GM23338 (cell line): Measurements from ENCODE around the gene PDZD7. TPM values are rescaled to one million over a fixed set of nuclear protein-coding genes. Genes with fewer than 3 reads are reported as not detected.

ENCODE experiments used
- ATAC-seq: fragments of 200-7000 bp; cut with Tn5 transposase; 3 replicates; pipeline ENCODE4 v1.9.1; 2020
- DNase-seq: peaks from one replicate; pipeline ENCODE4 v3.0.0-alpha.2; 2015; ENCODE audit warnings: low spot score
- H2AFZ ChIP-seq: fragments of 200-600 bp; sonication (generic); 2 replicates; pipeline ENCODE4 v1.8.0; 2016; ENCODE audit warnings: antibody characterized with exemption, mild to moderate bottlenecking, moderate library complexity
- H3F3A ChIP-seq: fragments of 200-600 bp; sonication (generic); replicated peaks from 2 replicates; pipeline ENCODE4 v1.8.0; 2017; ENCODE audit warnings: antibody characterized with exemption, mixed run types, low read depth
- H3K27ac ChIP-seq: fragments of 200-600 bp; sonication (generic); 2 replicates; pipeline ENCODE4 v1.6.1; 2016; ENCODE audit warnings: low read depth
- H3K27me3 ChIP-seq: fragments of 200-600 bp; sonication (generic); 2 replicates; pipeline ENCODE4 v1.8.0; 2016; ENCODE audit warnings: mild to moderate bottlenecking, mixed run types, moderate library complexity; ENCODE audit not compliant: insufficient read depth
- H3K36me3 ChIP-seq: fragments of 200-600 bp; sonication (generic); 2 replicates; pipeline ENCODE4 v1.8.0; 2016; ENCODE audit warnings: mild to moderate bottlenecking; ENCODE audit not compliant: insufficient read depth
- H3K4me1 ChIP-seq: fragments of 200-600 bp; sonication (generic); 2 replicates; pipeline ENCODE4 v1.8.0; 2016; ENCODE audit warnings: mild to moderate bottlenecking, moderate library complexity; ENCODE audit not compliant: insufficient read depth
- H3K4me2 ChIP-seq: fragments of 200-600 bp; sonication (generic); 2 replicates; pipeline ENCODE4 v1.7.1; 2017; ENCODE audit warnings: mixed run types
- H3K4me3 ChIP-seq: fragments of 200-600 bp; sonication (generic); 2 replicates; pipeline ENCODE4 v1.6.1; 2016; ENCODE audit warnings: mixed run types
- H3K79me2 ChIP-seq: fragments of 200-600 bp; sonication (generic); replicated peaks from 2 replicates; pipeline ENCODE4 v1.8.0; 2017; ENCODE audit warnings: mild to moderate bottlenecking; ENCODE audit not compliant: insufficient read depth
- H3K9me2 ChIP-seq: fragments of 200-600 bp; sonication (generic); 2 replicates; pipeline ENCODE4 v1.8.0; 2017; ENCODE audit not compliant: insufficient read depth
- H4K20me1 ChIP-seq: fragments of 200-600 bp; sonication (generic); replicated peaks from 2 replicates; pipeline ENCODE4 v1.8.0; 2017; ENCODE audit warnings: mild to moderate bottlenecking; ENCODE audit not compliant: insufficient read depth
- H3K27ac Mint-ChIP-seq: 2 replicates; pipeline ENCODE4 v1.8.0; 2020; ENCODE audit warnings: inconsistent platforms, mild to moderate bottlenecking, moderate library complexity, mixed read lengths
- H3K27me3 Mint-ChIP-seq: 3 replicates; pipeline ENCODE4 v1.8.0; 2022; ENCODE audit warnings: low read depth, mild to moderate bottlenecking, moderate library complexity, mixed read lengths, inconsistent platforms; ENCODE audit not compliant: insufficient read depth, poor library complexity
- H3K36me3 Mint-ChIP-seq: 3 replicates; pipeline ENCODE4 v1.8.0; 2021; ENCODE audit warnings: low read depth, mild to moderate bottlenecking, inconsistent platforms, moderate library complexity, mixed read lengths
- H3K4me1 Mint-ChIP-seq: 3 replicates; pipeline ENCODE4 v1.8.0; 2020; ENCODE audit warnings: mild to moderate bottlenecking, inconsistent platforms, mixed read lengths
- H3K4me3 Mint-ChIP-seq: 3 replicates; pipeline ENCODE4 v1.8.0; 2021; ENCODE audit warnings: moderate library complexity, mild to moderate bottlenecking, inconsistent platforms, mixed read lengths
- H3K9me3 Mint-ChIP-seq: 3 replicates; pipeline ENCODE4 v1.8.0; 2020; ENCODE audit warnings: moderate library complexity, mild to moderate bottlenecking, inconsistent platforms, mixed read lengths
- CREB1 ChIP-seq: fragments of 250-450 bp; sonication (Bioruptor Pico); IDR thresholded peaks from 2 replicates; pipeline ENCODE4 v1.5.0; 2020; ENCODE audit warnings: low read depth, mild to moderate bottlenecking, moderate library complexity
- EZH2 ChIP-seq: fragments of 200-600 bp; sonication (generic); IDR thresholded peaks from one replicate; pipeline ENCODE4 v1.8.0; 2017; ENCODE audit warnings: antibody characterized with exemption, mild to moderate bottlenecking, low read depth; ENCODE audit not compliant: unreplicated experiment
- EZH2phosphoT487 ChIP-seq: fragments of 200-600 bp; sonication (generic); IDR thresholded peaks from one replicate; pipeline ENCODE4 v1.8.1; 2018; ENCODE audit warnings: antibody characterized with exemption; ENCODE audit not compliant: unreplicated experiment
- JUNB ChIP-seq: IDR thresholded peaks from one replicate; pipeline ENCODE4 v1.6.1; 2016; ENCODE audit warnings: antibody characterized with exemption; ENCODE audit not compliant: unreplicated experiment
- POLR2AphosphoS5 ChIP-seq: IDR thresholded peaks from 2 replicates; pipeline ENCODE4 v1.6.1; 2016; ENCODE audit warnings: antibody characterized with exemption, low read depth
- ZNF114 ChIP-seq: fragments of 250-450 bp; sonication (Bioruptor Pico); IDR thresholded peaks from 2 replicates; pipeline ENCODE4 v1.5.0; 2020; ENCODE audit warnings: mild to moderate bottlenecking, moderate library complexity
- polyA plus RNA-seq: library from polyadenylated mRNA; unstranded; fragments of >200 nt; fragmentation: Nextera tagmentation; extraction: Ambion mirVana; gene quantifications from 2 replicates; pipeline ENCODE4 v1.2.1, GENCODE V29; 2016
- total RNA-seq: library from RNA; depleted of rRNA; stranded (reverse); fragments of >200 nt; shearing (Covaris generic); gene quantifications from 2 replicates; pipeline ENCODE4 v1.2.3, GENCODE V29; 2014
- TF ChIP-seq, protein P1 (sequence below): IDR thresholded peaks from one replicate; pipeline ENCODE4 v1.6.1; 2018; ENCODE audit warnings: antibody characterized with exemption; ENCODE audit not compliant: unreplicated experiment
- TF ChIP-seq, protein P2 (sequence below): IDR thresholded peaks from 2 replicates; pipeline ENCODE4 v1.6.1; 2016; ENCODE audit warnings: antibody characterized with exemption

Gene PDZD7
- total and polyA plus RNA-seq, 2 experiments from 2014 or later = 1.7 to 2.3 TPM

DNA sequence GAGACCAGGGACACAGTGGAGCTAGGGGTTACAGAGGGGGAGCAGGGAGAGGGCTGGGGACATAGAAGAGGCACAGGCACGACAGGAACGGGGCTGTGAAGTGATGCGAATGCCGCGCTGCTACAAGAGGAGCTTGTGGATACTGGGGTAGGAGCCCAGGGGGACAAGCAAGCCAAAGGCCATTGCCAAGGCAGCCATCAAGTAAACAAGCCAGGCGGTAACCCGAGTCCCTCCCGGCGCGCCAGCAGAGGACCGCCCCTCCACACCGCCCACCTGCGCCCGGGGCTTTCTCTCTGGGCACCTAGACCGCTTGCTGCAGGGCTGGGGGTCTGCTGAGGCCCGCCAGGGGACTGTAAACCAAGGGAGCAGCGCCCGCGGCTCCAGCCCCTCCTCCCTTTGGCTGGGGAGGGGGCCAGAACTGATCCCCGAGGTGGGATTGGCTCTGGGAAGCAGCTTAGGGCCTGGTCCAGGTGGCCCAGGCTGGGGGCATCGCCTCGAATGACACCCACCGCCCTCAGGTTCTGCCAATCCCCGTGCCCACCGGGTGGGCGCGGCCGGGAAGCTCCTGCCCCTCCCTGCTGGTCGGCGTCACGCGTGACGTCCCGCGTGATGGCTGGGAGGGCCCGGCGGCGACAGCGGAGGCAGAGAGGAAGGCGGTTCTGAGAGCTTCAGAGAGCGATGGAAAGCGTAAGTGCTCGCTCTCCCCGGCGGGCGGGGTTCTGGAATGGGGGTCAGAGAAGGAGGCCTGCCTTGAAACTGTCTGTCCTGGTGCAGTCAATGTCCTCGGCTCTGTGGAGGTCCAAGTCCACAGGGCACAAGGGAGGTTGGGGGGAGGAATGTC, 1.1 kb upstream of the PDZD7 start (continued):
- TF ChIP-seq JUNB (no peak), EZH2phosphoT487 (no peak), ZNF114 (CRISPR knock-in tag) (no peak), POLR2AphosphoS5 (no peak), CREB1 (no peak; the same call in 1 of the 2 replicates)
- TF ChIP-seq, protein P1, sequence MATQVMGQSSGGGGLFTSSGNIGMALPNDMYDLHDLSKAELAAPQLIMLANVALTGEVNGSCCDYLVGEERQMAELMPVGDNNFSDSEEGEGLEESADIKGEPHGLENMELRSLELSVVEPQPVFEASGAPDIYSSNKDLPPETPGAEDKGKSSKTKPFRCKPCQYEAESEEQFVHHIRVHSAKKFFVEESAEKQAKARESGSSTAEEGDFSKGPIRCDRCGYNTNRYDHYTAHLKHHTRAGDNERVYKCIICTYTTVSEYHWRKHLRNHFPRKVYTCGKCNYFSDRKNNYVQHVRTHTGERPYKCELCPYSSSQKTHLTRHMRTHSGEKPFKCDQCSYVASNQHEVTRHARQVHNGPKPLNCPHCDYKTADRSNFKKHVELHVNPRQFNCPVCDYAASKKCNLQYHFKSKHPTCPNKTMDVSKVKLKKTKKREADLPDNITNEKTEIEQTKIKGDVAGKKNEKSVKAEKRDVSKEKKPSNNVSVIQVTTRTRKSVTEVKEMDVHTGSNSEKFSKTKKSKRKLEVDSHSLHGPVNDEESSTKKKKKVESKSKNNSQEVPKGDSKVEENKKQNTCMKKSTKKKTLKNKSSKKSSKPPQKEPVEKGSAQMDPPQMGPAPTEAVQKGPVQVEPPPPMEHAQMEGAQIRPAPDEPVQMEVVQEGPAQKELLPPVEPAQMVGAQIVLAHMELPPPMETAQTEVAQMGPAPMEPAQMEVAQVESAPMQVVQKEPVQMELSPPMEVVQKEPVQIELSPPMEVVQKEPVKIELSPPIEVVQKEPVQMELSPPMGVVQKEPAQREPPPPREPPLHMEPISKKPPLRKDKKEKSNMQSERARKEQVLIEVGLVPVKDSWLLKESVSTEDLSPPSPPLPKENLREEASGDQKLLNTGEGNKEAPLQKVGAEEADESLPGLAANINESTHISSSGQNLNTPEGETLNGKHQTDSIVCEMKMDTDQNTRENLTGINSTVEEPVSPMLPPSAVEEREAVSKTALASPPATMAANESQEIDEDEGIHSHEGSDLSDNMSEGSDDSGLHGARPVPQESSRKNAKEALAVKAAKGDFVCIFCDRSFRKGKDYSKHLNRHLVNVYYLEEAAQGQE = no peak
- TF ChIP-seq, protein P2, sequence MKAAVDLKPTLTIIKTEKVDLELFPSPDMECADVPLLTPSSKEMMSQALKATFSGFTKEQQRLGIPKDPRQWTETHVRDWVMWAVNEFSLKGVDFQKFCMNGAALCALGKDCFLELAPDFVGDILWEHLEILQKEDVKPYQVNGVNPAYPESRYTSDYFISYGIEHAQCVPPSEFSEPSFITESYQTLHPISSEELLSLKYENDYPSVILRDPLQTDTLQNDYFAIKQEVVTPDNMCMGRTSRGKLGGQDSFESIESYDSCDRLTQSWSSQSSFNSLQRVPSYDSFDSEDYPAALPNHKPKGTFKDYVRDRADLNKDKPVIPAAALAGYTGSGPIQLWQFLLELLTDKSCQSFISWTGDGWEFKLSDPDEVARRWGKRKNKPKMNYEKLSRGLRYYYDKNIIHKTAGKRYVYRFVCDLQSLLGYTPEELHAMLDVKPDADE = no peak

DNA sequence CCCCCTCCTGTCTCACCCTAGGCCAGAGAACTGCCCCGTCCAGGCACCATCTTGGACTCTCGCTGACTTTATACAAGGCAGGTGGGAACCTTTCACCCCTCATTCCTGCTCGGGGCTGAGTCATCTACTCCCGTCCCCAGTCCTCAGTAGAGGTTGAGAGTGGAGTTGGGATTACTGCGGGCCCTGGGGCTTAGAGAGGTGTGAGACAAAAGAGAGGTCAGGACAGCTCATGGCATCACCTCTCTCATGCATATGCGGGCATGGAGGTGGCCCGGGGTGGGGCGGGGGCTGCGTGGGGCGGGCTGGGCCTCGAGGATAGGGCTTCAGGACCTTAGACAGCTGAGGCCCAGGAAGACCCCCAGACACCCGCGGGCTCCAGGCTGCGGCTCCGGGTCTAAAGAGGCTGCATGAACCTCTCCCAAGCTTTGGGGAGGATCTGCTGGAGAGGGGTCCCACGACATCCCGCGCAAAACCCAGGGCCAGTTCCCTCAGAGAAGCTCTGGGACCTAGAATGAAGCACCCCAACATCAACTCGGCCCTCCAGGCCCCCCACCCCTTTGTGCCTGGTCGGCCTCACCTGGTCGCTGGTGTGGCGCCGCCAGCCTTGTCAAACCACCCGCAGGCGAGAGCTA, 317 bp downstream of the PDZD7 start:
- Mint-ChIP-seq H3K4me1 (peaks cover 33% of the 10 kb centered on the region), H3K27ac (no peak overlapping the region; the same call in 1 of the 2 replicates), H3K27me3 (peaks cover 46% of the 10 kb centered on the region), H3K4me3 (peak overlapping the region; percentile 65), H3K9me3 (no peaks in the 10 kb centered on the region), H3K36me3 (no peaks in the 10 kb centered on the region; the same call in 2 of the 3 replicates)
- no peaks in the 10 kb centered on the region for H3F3A ChIP-seq
- peak overlapping the region; percentile 87 for H3K4me3 ChIP-seq
- DNase-seq = peak; percentile 57
- H3K79me2 ChIP-seq = no peaks in the 10 kb centered on the region
- H3K4me1 ChIP-seq = peaks cover 27% of the 10 kb centered on the region; the same call in 1 of the 2 replicates
- TF ChIP-seq JUNB (no peak), POLR2AphosphoS5 (0 out of 2 replicates have a peak, but pooled peaks have one; percentile 17), EZH2 (no peak)
- no peaks in the 10 kb centered on the region for H3K9me2 ChIP-seq
- H4K20me1 ChIP-seq = no peaks in the 10 kb centered on the region; the same call in 1 of the 2 replicates
- H2AFZ ChIP-seq = peak overlapping the region; percentile 99; the same call in 1 of the 2 replicates
- peak; percentile 42 for ATAC-seq
- peaks cover 60% of the 10 kb centered on the region for H3K27me3 ChIP-seq
- no peaks in the 10 kb centered on the region for H3K36me3 ChIP-seq
- H3K4me2 ChIP-seq = peak overlapping the region; percentile 100
- H3K27ac ChIP-seq = no peak overlapping the region
